HTR-8/SVneo (cell line): Measurements from ENCODE around the gene ASPHD2.
"Not testable (repeated sequence)": the region's sequence is repeated elsewhere in the genome, so short reads cannot be mapped to it uniquely, and the experiment has no call there.

ENCODE experiments used
- DNase-seq: peaks from one replicate; pipeline ENCODE4 v3.0.0; 2011; ENCODE audit warnings: low spot score, mixed read lengths; ENCODE audit not compliant: insufficient read length
- FAIRE-seq: peaks from 2 replicates; lab custom pipeline; 2011; peaks lifted over from hg19 to GRCh38; lab: Jason Lieb, UNC

The ASPHD2 gene

GRCh38 chr22:26428515-26429457 lies at the start of gene ASPHD2:
ASPHD2 (plus strand) TSS chr22:26429260; CDS start chr22:26433616, 4,356 bp downstream.
- DNase-seq (peak; percentile 44), FAIRE-seq (no peak)

GRCh38 chr22:26380072-26380830 lies 48.8 kb upstream of the ASPHD2 start:
- FAIRE-seq (no peak), DNase-seq (no peak)

GRCh38 chr22:26382782-26383181 lies 46.3 kb upstream of the ASPHD2 start:
- FAIRE-seq (no peak), DNase-seq (no peak)

GRCh38 chr22:26383968-26384556 lies 45.0 kb upstream of the ASPHD2 start:
- FAIRE-seq (no peak), DNase-seq (no peak)

GRCh38 chr22:26385164-26385563 lies 43.9 kb upstream of the ASPHD2 start:
- DNase-seq (no peak), FAIRE-seq (no peak)

GRCh38 chr22:26389125-26389524 lies 39.9 kb upstream of the ASPHD2 start:
- DNase-seq = no peak
- no peak for FAIRE-seq

GRCh38 chr22:26391091-26391490 lies 38.0 kb upstream of the ASPHD2 start:
- no peak for DNase-seq
- no peak for FAIRE-seq

GRCh38 chr22:26391623-26392022 lies 37.4 kb upstream of the ASPHD2 start:
- DNase-seq (no peak), FAIRE-seq (no peak)

GRCh38 chr22:26393929-26394328 lies 35.1 kb upstream of the ASPHD2 start:
- DNase-seq = no peak
- FAIRE-seq = no peak

GRCh38 chr22:26394777-26395176 lies 34.3 kb upstream of the ASPHD2 start:
- FAIRE-seq = no peak
- DNase-seq = no peak

GRCh38 chr22:26395926-26396325 lies 33.1 kb upstream of the ASPHD2 start:
- no peak for DNase-seq
- FAIRE-seq = no peak

- DNase-seq = peak; percentile 41
- no peak for FAIRE-seq
Measured at GRCh38 chr22:26398741-26399153, 30.3 kb upstream of the ASPHD2 start.

- DNase-seq = no peak
Measured at GRCh38 chr22:26399289-26399688, 29.8 kb upstream of the ASPHD2 start.

GRCh38 chr22:26401726-26402125 lies 27.3 kb upstream of the ASPHD2 start:
- FAIRE-seq (no peak), DNase-seq (no peak)

More at GRCh38 chr22:26399289-26399688, 29.8 kb upstream of the ASPHD2 start:
- no peak for FAIRE-seq

- FAIRE-seq = no peak
- no peak for DNase-seq
Measured at GRCh38 chr22:26404851-26405421, 24.1 kb upstream of the ASPHD2 start.

GRCh38 chr22:26406118-26406517 lies 22.9 kb upstream of the ASPHD2 start:
- DNase-seq (no peak), FAIRE-seq (no peak)

- not testable (repeated sequence) for FAIRE-seq, DNase-seq
Measured at GRCh38 chr22:26408562-26409220, 20.4 kb upstream of the ASPHD2 start.

GRCh38 chr22:26409719-26410335 lies 19.2 kb upstream of the ASPHD2 start:
- FAIRE-seq (no peak), DNase-seq (no peak)

GRCh38 chr22:26410386-26410785 lies 18.7 kb upstream of the ASPHD2 start:
- no peak for DNase-seq
- no peak for FAIRE-seq
